ENCODE data around the gene KCNT2.

DNA sequence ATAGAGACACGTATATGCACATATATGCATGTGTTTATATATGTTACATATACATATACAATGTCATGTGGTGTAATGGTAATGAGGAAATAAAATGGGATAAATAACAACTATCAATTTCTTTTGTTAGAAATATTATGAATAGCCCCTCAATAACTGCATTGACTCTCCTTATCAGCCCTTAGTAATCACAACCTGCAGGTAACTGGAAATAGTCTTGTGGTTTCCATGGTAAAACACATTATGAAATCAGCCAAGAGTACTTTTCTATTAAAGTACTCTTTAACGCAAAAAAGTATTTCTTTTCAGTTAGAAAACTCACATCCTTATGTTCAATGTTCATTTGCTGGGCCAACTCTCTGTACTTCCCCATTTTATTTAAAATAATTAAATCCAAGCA is 105.8 kb downstream of the KCNT2 start:
- TF ChIP-seq, protein P1, sequence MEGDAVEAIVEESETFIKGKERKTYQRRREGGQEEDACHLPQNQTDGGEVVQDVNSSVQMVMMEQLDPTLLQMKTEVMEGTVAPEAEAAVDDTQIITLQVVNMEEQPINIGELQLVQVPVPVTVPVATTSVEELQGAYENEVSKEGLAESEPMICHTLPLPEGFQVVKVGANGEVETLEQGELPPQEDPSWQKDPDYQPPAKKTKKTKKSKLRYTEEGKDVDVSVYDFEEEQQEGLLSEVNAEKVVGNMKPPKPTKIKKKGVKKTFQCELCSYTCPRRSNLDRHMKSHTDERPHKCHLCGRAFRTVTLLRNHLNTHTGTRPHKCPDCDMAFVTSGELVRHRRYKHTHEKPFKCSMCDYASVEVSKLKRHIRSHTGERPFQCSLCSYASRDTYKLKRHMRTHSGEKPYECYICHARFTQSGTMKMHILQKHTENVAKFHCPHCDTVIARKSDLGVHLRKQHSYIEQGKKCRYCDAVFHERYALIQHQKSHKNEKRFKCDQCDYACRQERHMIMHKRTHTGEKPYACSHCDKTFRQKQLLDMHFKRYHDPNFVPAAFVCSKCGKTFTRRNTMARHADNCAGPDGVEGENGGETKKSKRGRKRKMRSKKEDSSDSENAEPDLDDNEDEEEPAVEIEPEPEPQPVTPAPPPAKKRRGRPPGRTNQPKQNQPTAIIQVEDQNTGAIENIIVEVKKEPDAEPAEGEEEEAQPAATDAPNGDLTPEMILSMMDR (IDR thresholded peaks at IDR 0.05 in 8 of 11, conservative IDR thresholded peaks at IDR 0.05 in 3 of 11): no peak
- no peak for TF ChIP-seq POLR2AphosphoS5 (IDR thresholded peaks at IDR 0.05)
- TF ChIP-seq POLR2A (IDR thresholded peaks at IDR 0.05): no peak

Data from spleen (tissue), 7 donors.